ENCODE data around the gene TRIM40.

Gene TRIM40

GRCh38 chr6:30192076-30192475, 56.1 kb downstream of the TRIM40 start:
- DNase-seq (ENCODE audit: extremely low read depth, low read depth): no peak
- TF ChIP-seq, protein P1, sequence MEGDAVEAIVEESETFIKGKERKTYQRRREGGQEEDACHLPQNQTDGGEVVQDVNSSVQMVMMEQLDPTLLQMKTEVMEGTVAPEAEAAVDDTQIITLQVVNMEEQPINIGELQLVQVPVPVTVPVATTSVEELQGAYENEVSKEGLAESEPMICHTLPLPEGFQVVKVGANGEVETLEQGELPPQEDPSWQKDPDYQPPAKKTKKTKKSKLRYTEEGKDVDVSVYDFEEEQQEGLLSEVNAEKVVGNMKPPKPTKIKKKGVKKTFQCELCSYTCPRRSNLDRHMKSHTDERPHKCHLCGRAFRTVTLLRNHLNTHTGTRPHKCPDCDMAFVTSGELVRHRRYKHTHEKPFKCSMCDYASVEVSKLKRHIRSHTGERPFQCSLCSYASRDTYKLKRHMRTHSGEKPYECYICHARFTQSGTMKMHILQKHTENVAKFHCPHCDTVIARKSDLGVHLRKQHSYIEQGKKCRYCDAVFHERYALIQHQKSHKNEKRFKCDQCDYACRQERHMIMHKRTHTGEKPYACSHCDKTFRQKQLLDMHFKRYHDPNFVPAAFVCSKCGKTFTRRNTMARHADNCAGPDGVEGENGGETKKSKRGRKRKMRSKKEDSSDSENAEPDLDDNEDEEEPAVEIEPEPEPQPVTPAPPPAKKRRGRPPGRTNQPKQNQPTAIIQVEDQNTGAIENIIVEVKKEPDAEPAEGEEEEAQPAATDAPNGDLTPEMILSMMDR (IDR thresholded peaks at IDR 0.05; ENCODE audit: low read depth, low read length): no peak

GRCh38 chr6:30194797-30195690, 59.1 kb downstream of the TRIM40 start:
- TF ChIP-seq, protein P1 (IDR thresholded peaks at IDR 0.05; ENCODE audit: low read depth, low read length): no peak
- DNase-seq (ENCODE audit: extremely low read depth, low read depth): no peak

DNA sequence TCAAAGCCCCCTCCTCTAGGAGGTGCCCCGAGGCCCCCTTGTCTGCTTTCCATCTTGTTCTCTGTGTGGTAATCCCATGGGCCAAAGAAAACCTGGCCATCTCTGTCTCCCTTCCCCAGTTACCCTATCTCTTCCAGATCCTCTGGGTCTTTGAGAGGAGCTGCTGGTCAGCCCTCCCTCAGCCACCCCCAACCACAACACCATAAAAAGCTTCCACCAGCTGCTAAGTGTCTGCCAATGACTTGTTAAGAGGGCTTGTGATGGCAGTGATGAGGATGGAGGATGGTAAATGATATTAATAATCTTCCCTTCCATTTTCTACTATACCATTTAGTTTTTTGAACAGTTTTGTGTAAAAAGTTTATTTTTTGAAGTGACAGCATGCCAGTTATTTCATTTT, 60.0 kb downstream of the TRIM40 start:
- TF ChIP-seq, protein P1 (IDR thresholded peaks at IDR 0.05; ENCODE audit: low read depth, low read length): no peak
- no peak for DNase-seq (ENCODE audit: extremely low read depth, low read depth)

DNA sequence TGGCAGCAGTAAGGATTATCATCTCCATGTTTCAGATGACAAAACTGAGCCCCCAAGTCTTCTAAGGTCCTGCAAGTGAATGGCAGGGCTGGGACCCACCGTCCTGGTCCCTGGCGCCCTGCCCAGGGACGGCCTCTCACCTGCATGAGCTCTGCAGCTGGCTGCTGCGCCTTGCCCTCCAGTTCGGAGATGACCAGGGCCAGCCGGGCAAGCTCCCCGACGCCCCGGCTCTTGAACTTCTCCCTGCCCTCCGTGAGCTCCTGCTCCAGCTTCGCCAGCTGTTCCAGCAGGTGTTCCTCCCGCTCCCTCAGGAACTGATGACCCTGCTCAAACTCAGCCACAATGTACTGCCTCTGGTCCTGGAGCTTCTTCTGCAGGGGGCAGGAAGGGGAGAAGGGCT, 60.4 kb downstream of the TRIM40 start:
- TF ChIP-seq, protein P1 (IDR thresholded peaks at IDR 0.05; ENCODE audit: low read depth, low read length): no peak
- no peak for DNase-seq (ENCODE audit: extremely low read depth, low read depth)

Measured in AG09319 (cell line).